BJ (cell line): ENCODE measurements around the gene GNAI2. TPM values are rescaled to one million over a fixed set of nuclear protein-coding genes. Genes with fewer than 3 reads are reported as not detected.

ENCODE experiments used
- CTCF ChIA-PET: fragments of 350-600 bp; formaldehyde crosslinking; extraction: SDS; loops from one replicate; lab custom pipeline; 2021; ENCODE audit warnings: antibody characterized with exemption, inconsistent platforms; lab: Yijun Ruan, JAX
- POLR2A ChIA-PET: fragments of 300-600 bp; sonication (Branson Sonifier 250); formaldehyde crosslinking; extraction: SDS; loops from one replicate; lab custom pipeline; 2021; ENCODE audit warnings: antibody characterized with exemption; lab: Charles Lee
- DNase-seq: peaks from one replicate; pipeline ENCODE4 v3.0.0-alpha.2; 2011; ENCODE audit warnings: low read depth
- H3K27me3 ChIP-seq: 2 replicates; pipeline ENCODE4 v1.6.0; 2011; ENCODE audit warnings: low read length; ENCODE audit not compliant: control insufficient read depth, insufficient read depth
- H3K36me3 ChIP-seq: 2 replicates; pipeline ENCODE4 v1.5.1; 2011; ENCODE audit warnings: low read length; ENCODE audit not compliant: control insufficient read depth, insufficient read depth
- H3K4me3 ChIP-seq: 2 replicates; pipeline ENCODE4 v1.5.1; 2011; ENCODE audit warnings: low read depth, mild to moderate bottlenecking, control low read depth, low read length
- polyA plus RNA-seq: library from polyadenylated mRNA; depleted of rRNA; stranded (reverse); fragments of >200 nt; gene quantifications from 2 replicates; pipeline ENCODE4 v1.2.3, GENCODE V29; 2011
- TF ChIP-seq, protein P1 (sequence below): IDR thresholded peaks from 2 replicates; pipeline ENCODE4 v1.5.1; 2011; ENCODE audit warnings: low read depth, mild to moderate bottlenecking, control low read depth, inconsistent platforms, low read length, moderate library complexity; ENCODE audit not compliant: insufficient read depth

Gene GNAI2
- polyA plus RNA-seq, 1 experiment = 887 TPM

DNA sequence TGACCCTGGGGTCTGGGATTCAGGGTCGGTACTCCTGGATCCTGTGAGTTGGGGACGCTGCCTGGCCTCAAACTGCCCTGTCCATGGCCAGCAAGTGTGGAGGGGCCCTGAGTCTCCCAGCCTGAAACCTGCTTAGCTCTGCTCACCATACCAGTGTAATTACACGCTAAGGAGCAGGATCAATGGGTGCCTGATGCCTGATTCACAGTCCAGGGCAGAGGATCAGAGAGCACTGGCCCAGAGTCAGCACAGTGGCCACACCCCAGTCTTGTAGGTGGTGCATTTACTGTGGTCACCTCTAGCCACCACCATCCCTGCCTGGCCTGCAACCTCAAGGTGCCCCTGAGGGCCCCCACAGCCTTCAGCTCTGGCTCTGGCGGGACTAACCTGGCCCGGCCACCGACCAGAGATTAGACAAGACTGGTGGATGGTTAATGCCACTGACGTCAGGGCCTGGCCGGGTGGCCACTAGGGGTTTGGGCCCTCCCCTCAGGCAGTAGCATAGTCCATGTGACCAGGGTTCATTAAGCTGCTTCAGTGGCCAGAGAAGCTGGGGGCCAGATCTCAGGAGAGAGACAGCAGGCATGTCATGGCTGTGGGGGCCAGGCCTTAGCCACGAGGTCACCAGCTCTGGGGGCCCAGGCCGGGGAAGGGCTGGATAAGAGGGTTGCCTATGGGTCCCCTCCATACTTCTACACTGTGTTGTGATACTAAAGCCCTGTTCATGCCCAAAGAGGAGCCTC lies 34.3 kb upstream of the GNAI2 start:
- Histone ChIP-seq H3K27me3 (peaks cover 38% of the 10 kb centered on the region), H3K4me3 (no peak overlapping the region), H3K36me3 (no peaks in the 10 kb centered on the region)
- TF ChIP-seq, protein P1, sequence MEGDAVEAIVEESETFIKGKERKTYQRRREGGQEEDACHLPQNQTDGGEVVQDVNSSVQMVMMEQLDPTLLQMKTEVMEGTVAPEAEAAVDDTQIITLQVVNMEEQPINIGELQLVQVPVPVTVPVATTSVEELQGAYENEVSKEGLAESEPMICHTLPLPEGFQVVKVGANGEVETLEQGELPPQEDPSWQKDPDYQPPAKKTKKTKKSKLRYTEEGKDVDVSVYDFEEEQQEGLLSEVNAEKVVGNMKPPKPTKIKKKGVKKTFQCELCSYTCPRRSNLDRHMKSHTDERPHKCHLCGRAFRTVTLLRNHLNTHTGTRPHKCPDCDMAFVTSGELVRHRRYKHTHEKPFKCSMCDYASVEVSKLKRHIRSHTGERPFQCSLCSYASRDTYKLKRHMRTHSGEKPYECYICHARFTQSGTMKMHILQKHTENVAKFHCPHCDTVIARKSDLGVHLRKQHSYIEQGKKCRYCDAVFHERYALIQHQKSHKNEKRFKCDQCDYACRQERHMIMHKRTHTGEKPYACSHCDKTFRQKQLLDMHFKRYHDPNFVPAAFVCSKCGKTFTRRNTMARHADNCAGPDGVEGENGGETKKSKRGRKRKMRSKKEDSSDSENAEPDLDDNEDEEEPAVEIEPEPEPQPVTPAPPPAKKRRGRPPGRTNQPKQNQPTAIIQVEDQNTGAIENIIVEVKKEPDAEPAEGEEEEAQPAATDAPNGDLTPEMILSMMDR = no peak
- POLR2A ChIA-PET = no interaction called here
- CTCF ChIA-PET = interaction anchor here (0.6 to 6.4 kb wide), 10 partner anchors 8 to 140 kb away, joined by 3 to 57 read pairs (median 4); partner anchors contain the start of gene GNAT1
- DNase-seq = no peak

- H3K4me3 ChIP-seq = no peak overlapping the region
- peaks cover 42% of the 10 kb centered on the region for H3K27me3 ChIP-seq
- POLR2A ChIA-PET = no interaction called here
- CTCF ChIA-PET = interaction anchor here (0.8 to 6.4 kb wide), 8 partner anchors 9 to 82 kb away, joined by 3 to 57 read pairs (median 5); partner anchors contain the start of gene GNAT1
- H3K36me3 ChIP-seq = no peaks in the 10 kb centered on the region
- DNase-seq = no peak
- TF ChIP-seq, protein P1 = no peak
Measured at GRCh38 chr3:50202353-50203112, 33.5 kb upstream of the GNAI2 start.

DNA sequence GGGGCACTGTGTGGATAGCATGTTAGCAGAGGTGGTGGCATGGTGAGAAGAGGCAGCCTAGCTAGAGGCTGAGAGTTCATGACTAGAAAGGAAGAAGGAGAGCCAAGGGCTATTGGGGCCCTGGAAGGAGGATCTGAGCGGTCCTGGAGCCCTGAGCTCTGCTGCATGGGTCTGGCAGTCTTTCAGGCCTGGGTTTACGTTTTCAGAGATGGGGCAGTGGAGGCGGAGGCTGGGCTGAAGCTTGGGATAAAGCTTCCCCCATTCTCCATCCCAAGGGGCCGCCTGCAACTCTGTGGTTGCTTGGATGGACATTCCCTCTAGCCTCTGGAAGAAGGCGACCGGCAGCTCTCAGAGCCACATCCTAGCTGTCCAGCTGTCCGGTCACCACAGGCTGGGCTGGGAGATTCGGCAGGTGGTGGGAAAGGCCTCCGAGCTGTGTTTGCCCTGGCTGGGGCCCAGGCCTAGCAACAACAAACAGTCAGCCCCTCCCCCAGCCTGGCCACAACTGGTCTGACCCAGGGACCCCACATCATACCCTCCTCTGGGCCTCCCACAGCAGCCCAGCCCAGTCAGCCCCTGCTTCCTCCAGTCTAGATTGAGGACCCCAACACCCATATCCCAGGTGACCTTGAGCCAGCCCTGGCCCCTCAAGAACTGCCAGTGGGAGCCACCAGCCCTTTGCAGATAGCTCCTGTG lies 32.7 kb upstream of the GNAI2 start:
- DNase-seq = no peak
- ChIA-PET CTCF (interaction anchor here (0.6 to 6.4 kb wide), 9 partner anchors 10 to 82 kb away, joined by 3 to 57 read pairs (median 3); partner anchors contain the start of gene GNAT1), POLR2A (interaction anchor here (1.1 kb wide), 1 partner anchor 8 kb away, joined by 4 read pairs; no protein-coding TSS in a partner anchor)
- no peak overlapping the region for H3K4me3 ChIP-seq
- TF ChIP-seq, protein P1 = no peak
- no peaks in the 10 kb centered on the region for H3K36me3 ChIP-seq
- peaks cover 42% of the 10 kb centered on the region for H3K27me3 ChIP-seq

GRCh38 chr3:50203809-50204803 lies 31.9 kb upstream of the GNAI2 start:
- no peak for DNase-seq
- no peaks in the 10 kb centered on the region for H3K36me3 ChIP-seq
- CTCF ChIA-PET = interaction anchor here (0.6 to 6.4 kb wide), 8 partner anchors 11 to 82 kb away, joined by 3 to 57 read pairs (median 3); partner anchors contain the start of gene GNAT1
- peaks cover 42% of the 10 kb centered on the region for H3K27me3 ChIP-seq
- POLR2A ChIA-PET = interaction anchor here (1.1 kb wide), 1 partner anchor 9 kb away, joined by 4 read pairs; no protein-coding TSS in a partner anchor
- TF ChIP-seq, protein P1 = no peak
- H3K4me3 ChIP-seq = no peak overlapping the region
